HepG2 (cell line): ENCODE data around the gene CSMD2. TPM values are rescaled to one million over a fixed set of nuclear protein-coding genes. Genes with fewer than 3 reads are reported as not detected.

ENCODE experiments used
- ATAC-seq: fragments of 200-7000 bp; cut with Tn5 transposase; 3 replicates; pipeline ENCODE4 v1.9.1; 2020; ENCODE audit warnings: mild to moderate bottlenecking, moderate library complexity
- BruUV-seq: library from RNA; stranded (reverse); fragments of 400-500 nt; replicated peaks from 2 replicates; lab custom pipeline; 2021; lab: Mats Ljungman, UMichigan
- CTCF ChIA-PET: fragments of 300-600 bp; formaldehyde crosslinking; extraction: SDS; loops from one replicate; lab custom pipeline; 2021; ENCODE audit warnings: low total read pairs, inconsistent platforms, low intra/inter-chr PET ratio; lab: Yijun Ruan, JAX
- POLR2A ChIA-PET: fragments of 350-600 bp; sonication (Branson Sonifier 250); formaldehyde crosslinking; loops from one replicate; lab custom pipeline; 2020; ENCODE audit warnings: antibody characterized with exemption, inconsistent platforms; lab: Yijun Ruan, JAX
- DNase-seq: peaks from one replicate; pipeline ENCODE4 v3.0.0-alpha.2; 2015; ENCODE audit warnings: low spot score
- FAIRE-seq: peaks from 3 replicates; lab custom pipeline; 2011; peaks lifted over from hg19 to GRCh38; lab: Jason Lieb, UNC
- H2AFZ ChIP-seq: one replicate; pipeline ENCODE4 v1.6.1; 2011; ENCODE audit warnings: low read length, inconsistent platforms
- H3K27ac ChIP-seq: fragments of 300-600 bp; 3 replicates; pipeline ENCODE4 v1.8.0; 2011; ENCODE audit warnings: mixed run types, mild to moderate bottlenecking, mixed read lengths, low read length, inconsistent platforms; ENCODE audit not compliant: insufficient read depth; ENCODE audit errors: extremely low read length
- H3K27me3 ChIP-seq, 2 experiments: fragments of 200-600 bp in 1 of 2; 2 replicates in 1 of 2; 3 replicates in 1 of 2; pipeline versions ENCODE4 v1.6.0 to v1.8.0; 2011; ENCODE audit warnings: low read length in 2 of 2, mild to moderate bottlenecking in 2 of 2, moderate library complexity in 2 of 2, inconsistent platforms in 1 of 2; ENCODE audit not compliant: insufficient read depth in 2 of 2, control insufficient read depth in 1 of 2
- H3K36me3 ChIP-seq, 2 experiments: fragments of 200-600 bp in 1 of 2; replicated peaks in 1 of 2; 2 replicates in 1 of 2; 3 replicates in 1 of 2; pipeline versions ENCODE4 v1.5.1 to v1.8.0; 2011; ENCODE audit warnings: low read length in 2 of 2, inconsistent platforms in 1 of 2; ENCODE audit not compliant: insufficient read depth in 2 of 2, control insufficient read depth in 1 of 2
- H3K4me1 ChIP-seq: 2 replicates; pipeline ENCODE4 v1.5.1; 2012; ENCODE audit warnings: low read length, inconsistent platforms; ENCODE audit not compliant: insufficient read depth
- H3K4me2 ChIP-seq: 2 replicates; pipeline ENCODE4 v1.6.0; 2011; ENCODE audit warnings: low read depth, low read length, inconsistent platforms
- H3K4me3 ChIP-seq, 3 experiments: fragments of 200-600 bp in 1 of 3; sonication (generic), shearing (Covaris generic) in 1 of 3; replicated peaks in 1 of 3; 2 replicates each; pipeline ENCODE4 v1.5.1; 2011 to 2016; ENCODE audit warnings: low read length in 3 of 3, inconsistent platforms in 2 of 3, low read depth in 2 of 3, mild to moderate bottlenecking in 2 of 3, control low read depth in 1 of 3, mixed read lengths in 1 of 3; ENCODE audit not compliant: insufficient read depth in 1 of 3
- H3K79me2 ChIP-seq: one replicate; pipeline ENCODE4 v1.6.1; 2011; ENCODE audit warnings: low read length, inconsistent platforms; ENCODE audit not compliant: insufficient read depth
- H3K9ac ChIP-seq: 2 replicates; pipeline ENCODE4 v1.6.0; 2011; ENCODE audit warnings: mild to moderate bottlenecking, low read depth, low read length, inconsistent platforms; ENCODE audit not compliant: insufficient read depth
- H3K9me3 ChIP-seq: 2 replicates; pipeline ENCODE4 v1.5.1; 2012; ENCODE audit warnings: mild to moderate bottlenecking, low read length
- H4K20me1 ChIP-seq: 2 replicates; pipeline ENCODE4 v1.6.0; 2011; ENCODE audit warnings: inconsistent platforms, mild to moderate bottlenecking, low read length, moderate library complexity; ENCODE audit not compliant: insufficient read depth
- ARHGAP35 ChIP-seq: sonication (generic); formaldehyde crosslinking; IDR thresholded peaks from 2 replicates; pipeline ENCODE4 v1.9.0; 2022; ENCODE audit warnings: mild to moderate bottlenecking, inconsistent platforms, moderate library complexity, missing genetic modification reagents, borderline replicate concordance
- CEBPB ChIP-seq: IDR thresholded peaks from 2 replicates; pipeline ENCODE4 v1.6.1; 2011; ENCODE audit warnings: low read depth, low read length, improper control_type of control experiment, borderline replicate concordance
- CENPT ChIP-seq: sonication (generic); formaldehyde crosslinking; IDR thresholded peaks from 2 replicates; pipeline ENCODE4 v1.8.0; 2022; ENCODE audit warnings: low read depth, mild to moderate bottlenecking, moderate library complexity, missing genetic modification reagents
- FOXA3 ChIP-seq: IDR thresholded peaks from 2 replicates; pipeline ENCODE4 v1.6.1; 2016; ENCODE audit warnings: missing genetic modification reagents, missing compliant biosample characterization
- GATAD1 ChIP-seq: IDR thresholded peaks from 2 replicates; pipeline ENCODE4 v1.6.1; 2016; ENCODE audit warnings: missing genetic modification reagents, missing compliant biosample characterization
- HMG20B ChIP-seq: conservative IDR thresholded peaks from 2 replicates; pipeline ENCODE4 v1.6.1; 2016; ENCODE audit warnings: missing genetic modification reagents, missing compliant biosample characterization
- KDM5A ChIP-seq: fragments of 200-600 bp; sonication (generic); IDR thresholded peaks from 2 replicates; pipeline ENCODE4 v1.7.0; 2018; ENCODE audit warnings: antibody characterized with exemption, mild to moderate bottlenecking, low read length, borderline replicate concordance
- ZFX ChIP-seq: sonication (generic); formaldehyde crosslinking; IDR thresholded peaks from 2 replicates; pipeline ENCODE4 v1.4.0; 2020; ENCODE audit warnings: mild to moderate bottlenecking, low read depth, missing genetic modification reagents, moderate library complexity
- ZNF329 ChIP-seq: sonication (generic); formaldehyde crosslinking; IDR thresholded peaks from 2 replicates; pipeline ENCODE4 v1.9.0; 2021; ENCODE audit warnings: low read depth, mild to moderate bottlenecking, missing genetic modification reagents
- ZNF441 ChIP-seq: sonication (generic); formaldehyde crosslinking; IDR thresholded peaks from 2 replicates; pipeline ENCODE4 v1.7.0; 2021; ENCODE audit warnings: missing genetic modification reagents, borderline replicate concordance
- ZNF619 ChIP-seq: sonication (generic); formaldehyde crosslinking; IDR thresholded peaks from 2 replicates; pipeline ENCODE4 v1.4.0; 2020; ENCODE audit warnings: mild to moderate bottlenecking, missing genetic modification reagents
- ZNF839 ChIP-seq: sonication (generic); formaldehyde crosslinking; IDR thresholded peaks from 2 replicates; pipeline ENCODE4 v1.4.0; 2020; ENCODE audit warnings: missing genetic modification reagents, mild to moderate bottlenecking, borderline replicate concordance
- WGBS: methylation state at CpG from one replicate; pipeline ENCODE4 v1.1.6; 2017; ENCODE audit warnings: low lambda C conversion rate; 5-methylcytosine and 5-hydroxymethylcytosine counted together
- in situ Hi-C: cut with HindIII; loops from 2 replicates; pipeline ENCODE4 v1.10.0; 2017; ENCODE audit warnings: low pct_unique_long_range_greater_than_20kb; ENCODE audit not compliant: extremely low pct_ligation_motif_present
- intact Hi-C: fragments of 100-400 bp; cut with micrococcal nuclease; formaldehyde crosslinking; loops from one replicate; pipeline ENCODE4 v1.10.0; 2022; ENCODE audit not compliant: unreplicated experiment
- polyA plus RNA-seq, 8 experiments: library from polyadenylated mRNA; depleted of rRNA in 3 of 8; stranded (reverse) in 7 of 8; unstranded in 1 of 8; fragments of >200 nt; fragmentation: Illumina TruSeq in 4 of 8; extraction: Trizol in 4 of 8; gene quantifications; 2 replicates each; pipeline versions ENCODE4 v1.2.1 to v1.2.3, GENCODE V29; 2011 to 2016; ENCODE audit warnings: low read depth in 4 of 8, missing spikeins in 1 of 8, mixed read lengths in 1 of 8; ENCODE audit not compliant: insufficient read depth in 1 of 8
- total RNA-seq, 5 experiments: library from RNA; depleted of rRNA; stranded (reverse); fragments of >200 nt; fragmentation: Illumina TruSeq; extraction: Trizol; gene quantifications; 2 replicates each; pipeline ENCODE4 v1.2.3, GENCODE V29; 2016; ENCODE audit warnings: low read depth in 1 of 5
- TF ChIP-seq, protein P1 (sequence below): sonication (generic); formaldehyde crosslinking; IDR thresholded peaks from 2 replicates; pipeline ENCODE4 v1.5.0; 2020; ENCODE audit warnings: missing genetic modification reagents
- TF ChIP-seq, protein P2 (sequence below): IDR thresholded peaks from 2 replicates; pipeline ENCODE4 v1.6.1; 2016
- TF ChIP-seq, protein P3 (sequence below): sonication (generic); formaldehyde crosslinking; IDR thresholded peaks from 2 replicates; pipeline ENCODE4 v1.5.0; 2020; ENCODE audit warnings: mild to moderate bottlenecking, missing genetic modification reagents, borderline replicate concordance
- TF ChIP-seq, protein P4 (sequence below): sonication (generic); formaldehyde crosslinking; IDR thresholded peaks from 2 replicates; pipeline ENCODE4 v1.4.0; 2020; ENCODE audit warnings: missing genetic modification reagents; ENCODE audit errors: not compliant biosample characterization
- TF ChIP-seq, protein P5 (sequence below): sonication (generic); formaldehyde crosslinking; IDR thresholded peaks from 2 replicates; pipeline ENCODE4 v1.8.0; 2022; ENCODE audit warnings: mild to moderate bottlenecking, missing genetic modification reagents

Gene CSMD2
- total and polyA plus RNA-seq, 2 of the 13 experiments (the other 11 are each of a cell fraction or from before 2014, with no cell fraction given) = not detected

DNA sequence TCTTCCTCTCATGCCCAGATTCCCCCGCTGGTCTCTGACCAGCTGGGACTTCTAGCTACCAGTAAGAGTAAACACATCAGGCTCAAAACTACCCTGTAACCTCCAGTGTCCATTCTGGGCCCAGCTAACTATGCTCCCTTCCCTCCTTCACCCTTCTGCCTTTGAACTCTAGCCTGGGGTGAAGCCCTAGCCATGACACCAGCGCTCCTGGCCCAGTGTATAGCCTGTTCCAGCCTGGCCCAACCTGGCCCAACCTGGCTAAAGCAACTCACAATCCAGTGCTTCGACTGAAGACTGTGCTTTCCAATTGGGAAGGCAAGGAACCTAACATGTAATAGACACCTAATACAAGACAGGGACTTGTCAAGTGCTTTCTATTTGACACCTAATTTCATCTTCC, 27.6 kb downstream of the CSMD2 start:
- Histone ChIP-seq H4K20me1 (no peaks in the 10 kb centered on the region), H3K4me2 (no peak overlapping the region), H3K36me3 (no peaks in the 10 kb centered on the region), H3K27ac (no peak overlapping the region), H2AFZ (no peak overlapping the region), H3K79me2 (no peaks in the 10 kb centered on the region), H3K27me3 (no peaks in the 10 kb centered on the region), H3K9me3 (no peaks in the 10 kb centered on the region), H3K4me1 (no peaks in the 10 kb centered on the region), H3K9ac (no peak overlapping the region)
- intact Hi-C loops (no loop called here), in situ Hi-C loops (no loop called here)
- DNase-seq (no peak), ATAC-seq (no peak), FAIRE-seq (no peak)
- CTCF ChIA-PET = no interaction called here
- WGBS = 0% methylated on average over 3 of the region's 3 CpGs
- no TSS peak for BruUV-seq
- no peak for TF ChIP-seq CEBPB
- no peak for TF ChIP-seq ARHGAP35 (CRISPR knock-in tag)
- TF ChIP-seq, protein P1, sequence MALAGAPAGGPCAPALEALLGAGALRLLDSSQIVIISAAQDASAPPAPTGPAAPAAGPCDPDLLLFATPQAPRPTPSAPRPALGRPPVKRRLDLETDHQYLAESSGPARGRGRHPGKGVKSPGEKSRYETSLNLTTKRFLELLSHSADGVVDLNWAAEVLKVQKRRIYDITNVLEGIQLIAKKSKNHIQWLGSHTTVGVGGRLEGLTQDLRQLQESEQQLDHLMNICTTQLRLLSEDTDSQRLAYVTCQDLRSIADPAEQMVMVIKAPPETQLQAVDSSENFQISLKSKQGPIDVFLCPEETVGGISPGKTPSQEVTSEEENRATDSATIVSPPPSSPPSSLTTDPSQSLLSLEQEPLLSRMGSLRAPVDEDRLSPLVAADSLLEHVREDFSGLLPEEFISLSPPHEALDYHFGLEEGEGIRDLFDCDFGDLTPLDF = no peak
- TF ChIP-seq, protein P2, sequence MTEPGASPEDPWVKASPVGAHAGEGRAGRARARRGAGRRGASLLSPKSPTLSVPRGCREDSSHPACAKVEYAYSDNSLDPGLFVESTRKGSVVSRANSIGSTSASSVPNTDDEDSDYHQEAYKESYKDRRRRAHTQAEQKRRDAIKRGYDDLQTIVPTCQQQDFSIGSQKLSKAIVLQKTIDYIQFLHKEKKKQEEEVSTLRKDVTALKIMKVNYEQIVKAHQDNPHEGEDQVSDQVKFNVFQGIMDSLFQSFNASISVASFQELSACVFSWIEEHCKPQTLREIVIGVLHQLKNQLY (CRISPR knock-in tag) = no peak
- no peak for TF ChIP-seq ZNF619 (CRISPR knock-in tag)
- TF ChIP-seq GATAD1 (CRISPR knock-in tag) = no peak
- no peak for TF ChIP-seq KDM5A
- TF ChIP-seq HMG20B (CRISPR knock-in tag) = no peak
- no peak for TF ChIP-seq ZFX
- TF ChIP-seq FOXA3 (CRISPR knock-in tag) = no peak
- TF ChIP-seq, protein P3, sequence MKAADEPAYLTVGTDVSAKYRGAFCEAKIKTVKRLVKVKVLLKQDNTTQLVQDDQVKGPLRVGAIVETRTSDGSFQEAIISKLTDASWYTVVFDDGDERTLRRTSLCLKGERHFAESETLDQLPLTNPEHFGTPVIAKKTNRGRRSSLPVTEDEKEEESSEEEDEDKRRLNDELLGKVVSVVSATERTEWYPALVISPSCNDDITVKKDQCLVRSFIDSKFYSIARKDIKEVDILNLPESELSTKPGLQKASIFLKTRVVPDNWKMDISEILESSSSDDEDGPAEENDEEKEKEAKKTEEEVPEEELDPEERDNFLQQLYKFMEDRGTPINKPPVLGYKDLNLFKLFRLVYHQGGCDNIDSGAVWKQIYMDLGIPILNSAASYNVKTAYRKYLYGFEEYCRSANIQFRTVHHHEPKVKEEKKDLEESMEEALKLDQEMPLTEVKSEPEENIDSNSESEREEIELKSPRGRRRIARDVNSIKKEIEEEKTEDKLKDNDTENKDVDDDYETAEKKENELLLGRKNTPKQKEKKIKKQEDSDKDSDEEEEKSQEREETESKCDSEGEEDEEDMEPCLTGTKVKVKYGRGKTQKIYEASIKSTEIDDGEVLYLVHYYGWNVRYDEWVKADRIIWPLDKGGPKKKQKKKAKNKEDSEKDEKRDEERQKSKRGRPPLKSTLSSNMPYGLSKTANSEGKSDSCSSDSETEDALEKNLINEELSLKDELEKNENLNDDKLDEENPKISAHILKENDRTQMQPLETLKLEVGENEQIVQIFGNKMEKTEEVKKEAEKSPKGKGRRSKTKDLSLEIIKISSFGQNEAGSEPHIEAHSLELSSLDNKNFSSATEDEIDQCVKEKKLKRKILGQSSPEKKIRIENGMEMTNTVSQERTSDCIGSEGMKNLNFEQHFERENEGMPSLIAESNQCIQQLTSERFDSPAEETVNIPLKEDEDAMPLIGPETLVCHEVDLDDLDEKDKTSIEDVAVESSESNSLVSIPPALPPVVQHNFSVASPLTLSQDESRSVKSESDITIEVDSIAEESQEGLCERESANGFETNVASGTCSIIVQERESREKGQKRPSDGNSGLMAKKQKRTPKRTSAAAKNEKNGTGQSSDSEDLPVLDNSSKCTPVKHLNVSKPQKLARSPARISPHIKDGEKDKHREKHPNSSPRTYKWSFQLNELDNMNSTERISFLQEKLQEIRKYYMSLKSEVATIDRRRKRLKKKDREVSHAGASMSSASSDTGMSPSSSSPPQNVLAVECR (CRISPR knock-in tag) = no peak
- no peak for TF ChIP-seq ZNF441 (CRISPR knock-in tag)
- TF ChIP-seq, protein P4, sequence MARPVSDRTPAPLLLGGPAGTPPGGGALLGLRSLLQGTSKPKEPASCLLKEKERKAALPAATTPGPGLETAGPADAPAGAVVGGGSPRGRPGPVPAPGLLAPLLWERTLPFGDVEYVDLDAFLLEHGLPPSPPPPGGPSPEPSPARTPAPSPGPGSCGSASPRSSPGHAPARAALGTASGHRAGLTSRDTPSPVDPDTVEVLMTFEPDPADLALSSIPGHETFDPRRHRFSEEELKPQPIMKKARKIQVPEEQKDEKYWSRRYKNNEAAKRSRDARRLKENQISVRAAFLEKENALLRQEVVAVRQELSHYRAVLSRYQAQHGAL (CRISPR knock-in tag) = no peak
- no peak for TF ChIP-seq CENPT (CRISPR knock-in tag)
- TF ChIP-seq ZNF329 (CRISPR knock-in tag) = no peak
- TF ChIP-seq, protein P5, sequence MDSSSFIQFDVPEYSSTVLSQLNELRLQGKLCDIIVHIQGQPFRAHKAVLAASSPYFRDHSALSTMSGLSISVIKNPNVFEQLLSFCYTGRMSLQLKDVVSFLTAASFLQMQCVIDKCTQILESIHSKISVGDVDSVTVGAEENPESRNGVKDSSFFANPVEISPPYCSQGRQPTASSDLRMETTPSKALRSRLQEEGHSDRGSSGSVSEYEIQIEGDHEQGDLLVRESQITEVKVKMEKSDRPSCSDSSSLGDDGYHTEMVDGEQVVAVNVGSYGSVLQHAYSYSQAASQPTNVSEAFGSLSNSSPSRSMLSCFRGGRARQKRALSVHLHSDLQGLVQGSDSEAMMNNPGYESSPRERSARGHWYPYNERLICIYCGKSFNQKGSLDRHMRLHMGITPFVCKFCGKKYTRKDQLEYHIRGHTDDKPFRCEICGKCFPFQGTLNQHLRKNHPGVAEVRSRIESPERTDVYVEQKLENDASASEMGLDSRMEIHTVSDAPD (CRISPR knock-in tag) = no peak
- no peak for TF ChIP-seq ZNF839 (CRISPR knock-in tag)
- TF ChIP-seq, all 625 proteins: peak for 0
- POLR2A ChIA-PET = no interaction called here
- H3K4me3 ChIP-seq = no peak overlapping the region
